H1 (cell line): Measurements from ENCODE around the gene C1S. TPM values are rescaled to one million over a fixed set of nuclear protein-coding genes. Genes with fewer than 3 reads are reported as not detected.

Experiments used
- POLR2AphosphoS5 ChIP-seq: IDR thresholded peaks from 2 replicates; pipeline ENCODE4 v1.6.1; 2011; ENCODE audit warnings: low read depth, low read length
- polyA plus RNA-seq, 7 experiments: library from polyadenylated mRNA; depleted of rRNA in 3 of 7; stranded (reverse) in 5 of 7; unstranded in 2 of 7; fragments of >200 nt in 5 of 7; fragments of 200-250 nt in 2 of 7; gene quantifications; 1 replicate in 5 of 7; 2 replicates in 1 of 7; 4 replicates in 1 of 7; pipeline versions ENCODE4 v1.2.1 to v1.2.3, GENCODE V29; 2011 to 2013; ENCODE audit warnings: missing spikeins in 2 of 7, mixed read lengths in 2 of 7
- total RNA-seq: library from RNA; stranded (reverse); fragmentation: NEBNext Ultra II Directional; extraction: Animal tissue kit (Norgen Biotek cat#: 25700); gene quantifications from 2 replicates; pipeline ENCODE4 v1.2.1, GENCODE V29; 2021

C1S gene
- total and polyA plus RNA-seq, 2 of the 8 experiments (the other 6 are each of a cell fraction or from before 2014, with no cell fraction given), result 4.4 to 7.3 TPM

DNA sequence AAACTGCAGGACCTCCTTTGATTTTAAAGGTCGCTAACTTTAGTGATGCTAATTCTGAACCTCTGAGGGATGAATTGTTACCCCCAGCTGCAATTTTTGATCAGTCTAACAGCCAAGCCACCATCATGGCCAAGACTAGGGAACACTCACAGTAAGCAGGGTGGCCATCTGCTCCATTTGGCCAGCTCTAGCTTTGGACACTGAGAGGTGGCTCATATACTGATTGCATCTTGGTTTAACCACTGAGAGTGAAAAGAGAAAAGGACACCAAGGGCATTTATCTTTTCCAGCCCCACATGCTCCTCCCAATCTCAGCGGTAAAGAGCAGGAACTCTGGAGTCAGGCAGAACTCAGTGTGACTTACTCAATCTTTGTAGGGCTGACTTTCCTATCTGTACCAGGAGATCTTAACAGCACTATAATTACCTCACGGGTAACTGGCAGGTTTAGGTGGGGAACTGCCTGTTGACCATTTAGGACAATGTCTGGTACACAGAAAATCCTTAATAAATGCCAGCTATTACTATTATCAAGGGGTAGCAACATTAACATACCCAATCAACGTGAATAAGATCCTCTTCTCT is 48.4 kb upstream of the C1S start (continued):
- TF ChIP-seq POLR2AphosphoS5, result no peak
